GM21619 (cell line): ENCODE measurements around the gene USP32.
A peak's percentile ranks its signal among the peaks of the same experiment; 100 is the strongest.

ENCODE experiments used
- ATAC-seq: cut with Tn5 transposase; IDR thresholded peaks from one replicate; pipeline ENCODE4 v1.9.1; 2021; ENCODE audit not compliant: unreplicated experiment

Gene USP32

GRCh38 chr17:60160829-60161501, 231.0 kb downstream of the USP32 start:
- no peak for ATAC-seq

- ATAC-seq: no peak
Observed at GRCh38 chr17:60159479-60159866, 232.5 kb downstream of the USP32 start.

DNA sequence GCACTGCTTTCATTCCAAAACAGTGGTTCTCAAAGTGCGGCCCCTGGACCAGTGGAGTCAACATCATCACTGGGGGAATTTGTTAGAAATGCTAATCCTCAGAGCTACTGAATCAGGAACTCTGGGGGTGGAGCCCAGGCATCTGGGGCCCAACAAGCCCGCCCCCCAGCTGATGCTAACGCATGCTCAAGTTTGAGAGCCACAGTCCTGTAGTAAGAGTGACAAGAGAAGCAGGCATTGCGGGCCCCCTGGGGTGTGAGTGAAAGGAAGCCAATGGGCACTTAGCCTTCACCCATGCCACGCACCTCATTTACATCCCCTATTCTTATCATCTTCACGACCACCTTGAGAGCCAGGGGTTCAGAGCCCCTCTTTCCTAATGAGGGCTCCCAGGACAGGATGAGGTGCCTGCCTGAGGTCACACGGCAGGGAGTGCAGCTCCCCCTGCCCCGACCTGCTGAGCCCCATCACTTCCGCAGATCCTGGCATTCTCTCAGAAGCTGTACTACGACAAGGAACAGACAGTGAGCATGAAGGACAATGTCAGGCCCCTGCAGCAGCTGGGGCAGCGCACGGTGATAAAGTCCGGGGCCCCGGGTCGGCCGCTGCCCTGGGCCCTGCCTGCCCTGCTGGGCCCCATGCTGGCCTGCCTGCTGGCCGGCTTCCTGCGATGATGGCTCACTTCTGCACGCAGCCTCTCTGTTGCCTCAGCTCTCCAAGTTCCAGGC, 233.0 kb downstream of the USP32 start:
- no peak for ATAC-seq

GRCh38 chr17:60157487-60158040, 234.4 kb downstream of the USP32 start:
- no peak for ATAC-seq

DNA sequence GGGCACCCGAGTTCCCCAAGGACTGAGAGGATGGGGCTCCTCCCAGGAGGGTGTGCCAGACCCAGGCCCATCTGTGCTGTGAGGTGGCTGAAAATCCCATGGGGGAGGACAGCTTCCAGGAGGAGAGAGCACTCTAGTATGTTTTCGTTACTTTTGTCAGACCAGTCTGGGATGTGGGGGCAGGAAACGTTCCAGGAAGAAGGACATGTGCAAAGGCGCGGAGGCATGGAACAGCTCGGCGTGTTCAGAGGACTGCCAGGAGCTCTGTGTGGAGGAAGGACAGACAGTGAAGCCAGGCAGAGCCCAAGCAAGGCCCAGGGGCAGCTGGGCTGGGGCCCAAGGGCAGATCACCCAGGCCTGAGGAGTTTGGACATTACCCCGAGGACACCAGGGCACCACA, 235.2 kb downstream of the USP32 start:
- no peak for ATAC-seq

GRCh38 chr17:60155815-60156214, 236.1 kb downstream of the USP32 start:
- no peak for ATAC-seq

GRCh38 chr17:60155427-60155814, 236.5 kb downstream of the USP32 start:
- ATAC-seq: no peak

- no peak for ATAC-seq
Observed at GRCh38 chr17:60154616-60155426, 237.1 kb downstream of the USP32 start.

GRCh38 chr17:60153606-60154390, 238.1 kb downstream of the USP32 start:
- ATAC-seq: no peak

- ATAC-seq: no peak
Observed at GRCh38 chr17:60151355-60151754, 240.6 kb downstream of the USP32 start.

- ATAC-seq: no peak
Observed at GRCh38 chr17:60149691-60150582, 242.0 kb downstream of the USP32 start, which contains the start of gene CA4. Gene CA4, plus strand, starts transcription at chr17:60149973. Its CDS starts 62 bp downstream, at chr17:60150035.

- no peak for ATAC-seq
Observed at GRCh38 chr17:60148373-60148772, 243.6 kb downstream of the USP32 start.

- no peak for ATAC-seq
Observed at GRCh38 chr17:60147553-60148223, 244.2 kb downstream of the USP32 start.

DNA sequence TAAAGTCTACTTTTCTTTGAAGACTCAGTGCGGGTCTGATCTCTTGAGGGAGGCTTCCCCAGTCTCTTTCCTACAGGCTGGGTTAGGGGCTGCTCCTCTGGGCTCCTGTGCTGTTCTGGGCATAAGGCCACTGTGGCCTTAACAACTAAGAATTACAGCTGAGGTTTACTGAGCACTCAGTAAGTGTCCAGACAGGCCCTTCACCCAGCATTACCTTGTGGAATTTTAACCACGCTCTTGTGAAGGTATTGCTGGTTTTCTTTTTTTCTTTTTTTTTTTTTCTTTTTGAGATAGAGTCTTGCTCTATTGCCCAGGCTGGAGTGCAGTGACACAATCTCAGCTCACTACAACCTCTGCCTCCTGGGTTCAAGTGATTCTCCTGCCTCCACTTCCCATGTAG, 245.7 kb downstream of the USP32 start:
- ATAC-seq: no peak

DNA sequence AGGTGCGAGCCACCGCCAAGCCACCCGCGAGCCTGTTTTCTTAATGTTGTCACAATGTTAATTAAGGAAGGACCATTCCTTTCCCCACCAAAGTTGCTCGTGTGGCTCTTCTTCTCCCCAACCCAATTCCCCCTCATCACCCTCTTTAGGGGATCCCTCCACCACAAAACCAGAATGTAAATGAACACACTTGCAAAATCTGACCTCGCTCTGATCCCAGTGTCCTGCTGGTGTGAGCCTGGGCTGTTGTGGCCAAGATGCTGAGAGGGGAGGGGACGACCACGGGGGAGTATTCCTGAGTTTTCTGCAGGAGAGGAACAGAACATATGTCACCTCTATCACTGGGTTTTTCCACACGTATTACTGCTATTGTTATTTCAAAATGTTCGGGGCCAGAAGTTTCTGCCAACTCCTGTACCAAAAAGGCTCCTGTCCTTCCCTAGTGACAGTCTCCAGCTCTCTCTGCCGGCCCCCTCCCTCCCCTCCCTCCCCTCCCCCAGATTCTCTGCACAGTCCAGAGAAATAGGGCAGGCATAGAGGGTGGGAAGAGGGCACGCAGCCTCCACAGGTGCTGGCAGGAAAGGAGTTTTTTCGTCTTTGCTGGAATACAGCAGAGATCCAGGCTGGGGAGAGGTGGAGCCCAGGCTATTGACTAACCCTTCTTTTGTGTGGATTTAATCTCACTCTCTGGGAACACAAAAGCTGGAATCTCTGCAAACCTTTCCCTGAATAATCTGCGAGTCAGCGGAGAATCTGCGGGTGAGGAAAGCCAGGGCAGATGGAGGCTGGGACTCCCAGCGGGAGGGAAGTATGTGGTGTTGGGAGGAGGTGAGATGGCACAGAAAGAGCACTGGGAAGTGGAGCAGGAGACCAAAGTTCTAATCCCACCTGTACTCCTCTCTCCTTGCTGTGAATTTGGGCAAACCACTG, 246.7 kb downstream of the USP32 start:
- no peak for ATAC-seq

DNA sequence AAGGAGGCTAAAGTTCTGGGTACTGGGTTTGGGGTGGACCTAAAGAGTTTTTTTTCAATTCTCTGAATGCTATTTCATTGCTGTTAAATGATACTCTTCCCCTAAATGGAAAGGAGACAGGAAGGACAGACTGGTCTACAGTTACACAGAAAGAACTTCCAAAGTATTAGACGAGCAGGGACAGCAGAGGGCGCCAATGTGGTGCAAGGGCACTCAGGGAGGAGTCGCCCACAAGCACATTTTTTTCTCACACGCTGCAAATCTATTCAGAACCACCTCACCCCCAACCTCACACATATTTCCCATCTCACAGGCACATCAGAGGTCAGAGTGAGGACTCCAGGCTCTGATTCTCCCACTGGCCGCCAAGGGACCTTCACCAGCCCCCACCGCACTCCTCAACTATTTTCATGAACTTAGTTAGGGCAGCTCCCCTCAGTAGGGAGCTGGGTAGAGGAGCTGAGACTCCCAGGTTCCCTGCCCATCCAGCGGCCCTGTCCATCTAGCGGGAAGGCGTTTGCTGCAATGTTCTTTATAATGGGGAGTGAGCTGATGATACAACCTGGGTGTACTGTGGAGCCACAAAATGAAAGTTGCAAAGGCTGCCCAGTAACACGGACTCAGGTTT, 248.9 kb downstream of the USP32 start:
- peak; percentile 63 for ATAC-seq
